H1 (cell line): ENCODE results near the gene RAB11FIP3. TPM values are rescaled to one million over a fixed set of nuclear protein-coding genes. Genes with fewer than 3 reads are reported as not detected.

Source experiments
- CBX5 ChIP-seq: fragments of 300-800, 300-1000 bp; sonication (generic); IDR thresholded peaks from 2 replicates; pipeline ENCODE4 v1.7.1; 2016; ENCODE audit warnings: antibody characterized with exemption, low read length, low read depth
- CBX8 ChIP-seq: fragments of 300-800, 300-1000 bp; sonication (generic); IDR thresholded peaks from 2 replicates; pipeline ENCODE4 v1.7.1; 2016; ENCODE audit warnings: low read depth, low read length, borderline replicate concordance
- EGR1 ChIP-seq: IDR thresholded peaks from 2 replicates; pipeline ENCODE4 v1.6.1; 2011; ENCODE audit warnings: low read depth, low read length, borderline replicate concordance
- GABPA ChIP-seq: IDR thresholded peaks from 2 replicates; pipeline ENCODE4 v1.6.1; 2011; ENCODE audit warnings: mild to moderate bottlenecking, low read length, moderate library complexity, borderline replicate concordance; ENCODE audit not compliant: insufficient read depth
- NRF1 ChIP-seq: IDR thresholded peaks from 2 replicates; pipeline ENCODE4 v1.6.1; 2011; ENCODE audit warnings: mild to moderate bottlenecking, low read depth, low read length, improper control_type of control experiment
- SIX5 ChIP-seq: IDR thresholded peaks from 2 replicates; pipeline ENCODE4 v1.6.1; 2011; ENCODE audit warnings: mild to moderate bottlenecking, low read depth, low read length
- SRF ChIP-seq: IDR thresholded peaks from 2 replicates; pipeline ENCODE4 v1.6.1; 2011; ENCODE audit warnings: mild to moderate bottlenecking, low read depth, low read length, moderate library complexity
- polyA plus RNA-seq, 7 experiments: library from polyadenylated mRNA; depleted of rRNA in 3 of 7; stranded (reverse) in 5 of 7; unstranded in 2 of 7; fragments of >200 nt in 5 of 7; fragments of 200-250 nt in 2 of 7; gene quantifications; 1 replicate in 5 of 7; 2 replicates in 1 of 7; 4 replicates in 1 of 7; pipeline versions ENCODE4 v1.2.1 to v1.2.3, GENCODE V29; 2011 to 2013; ENCODE audit warnings: missing spikeins in 2 of 7, mixed read lengths in 2 of 7
- total RNA-seq: library from RNA; stranded (reverse); fragmentation: NEBNext Ultra II Directional; extraction: Animal tissue kit (Norgen Biotek cat#: 25700); gene quantifications from 2 replicates; pipeline ENCODE4 v1.2.1, GENCODE V29; 2021

Gene RAB11FIP3
- total and polyA plus RNA-seq, 2 of the 8 experiments (the other 6 are each of a cell fraction or from before 2014, with no cell fraction given) = 9.3 to 35.2 TPM

- TF ChIP-seq CBX8 = no peak
- no peak for TF ChIP-seq EGR1
- TF ChIP-seq GABPA = no peak
- TF ChIP-seq NRF1 = no peak
- TF ChIP-seq CBX5 = no peak
- no peak for TF ChIP-seq SIX5
- TF ChIP-seq SRF = no peak
- TF ChIP-seq, all 59 proteins: peak for 0
Observed at GRCh38 chr16:473046-474043, 47.9 kb downstream of the RAB11FIP3 start (continued).
